DMS 273 (cell line): ENCODE data around the gene VGLL4.

Experiments used
- DNase-seq: peaks from one replicate; lab custom pipeline; 2025; ENCODE audit not compliant: unreplicated experiment; lab: John Stamatoyannopoulos, UW

VGLL4 gene

DNA sequence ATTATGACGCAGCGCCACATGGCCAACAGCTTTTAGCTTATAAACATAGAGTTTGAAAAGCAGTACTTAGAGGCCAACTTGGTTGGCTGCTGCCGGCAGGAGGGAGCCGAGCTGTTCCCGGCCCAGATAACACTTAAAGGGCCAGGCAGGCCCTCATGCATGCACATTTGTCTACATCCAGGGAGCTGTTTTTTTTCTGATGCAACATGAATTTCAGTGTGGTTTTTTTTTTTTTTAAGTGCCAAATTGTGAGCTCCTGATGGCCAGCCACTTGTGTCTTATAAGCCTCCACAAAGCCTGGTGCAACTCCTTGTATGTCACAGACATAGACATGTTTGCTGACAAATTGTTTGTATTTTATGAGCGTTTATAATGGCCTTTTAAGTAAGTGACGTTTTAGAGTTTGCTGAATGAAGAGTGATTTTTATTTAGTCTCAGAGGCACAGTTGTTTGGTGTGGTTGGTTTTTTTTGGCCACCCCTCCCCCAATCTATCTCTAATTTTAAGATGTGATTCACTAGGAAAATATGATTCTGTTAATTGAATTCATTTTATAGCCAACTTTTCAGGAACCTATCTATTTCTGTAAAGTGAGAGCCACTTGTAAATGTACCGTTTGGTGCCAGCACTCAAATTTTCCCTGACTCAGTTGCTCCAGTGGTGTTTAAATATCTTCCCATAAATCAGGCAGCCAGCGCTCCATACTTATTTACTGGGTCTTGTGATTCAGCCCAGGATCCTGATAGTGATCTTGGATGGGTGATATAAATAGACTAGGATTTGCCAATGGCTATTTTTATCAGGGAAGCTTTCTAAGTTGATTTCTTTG, 134.3 kb downstream of the VGLL4 start:
- peak; percentile 89 for DNase-seq

DNA sequence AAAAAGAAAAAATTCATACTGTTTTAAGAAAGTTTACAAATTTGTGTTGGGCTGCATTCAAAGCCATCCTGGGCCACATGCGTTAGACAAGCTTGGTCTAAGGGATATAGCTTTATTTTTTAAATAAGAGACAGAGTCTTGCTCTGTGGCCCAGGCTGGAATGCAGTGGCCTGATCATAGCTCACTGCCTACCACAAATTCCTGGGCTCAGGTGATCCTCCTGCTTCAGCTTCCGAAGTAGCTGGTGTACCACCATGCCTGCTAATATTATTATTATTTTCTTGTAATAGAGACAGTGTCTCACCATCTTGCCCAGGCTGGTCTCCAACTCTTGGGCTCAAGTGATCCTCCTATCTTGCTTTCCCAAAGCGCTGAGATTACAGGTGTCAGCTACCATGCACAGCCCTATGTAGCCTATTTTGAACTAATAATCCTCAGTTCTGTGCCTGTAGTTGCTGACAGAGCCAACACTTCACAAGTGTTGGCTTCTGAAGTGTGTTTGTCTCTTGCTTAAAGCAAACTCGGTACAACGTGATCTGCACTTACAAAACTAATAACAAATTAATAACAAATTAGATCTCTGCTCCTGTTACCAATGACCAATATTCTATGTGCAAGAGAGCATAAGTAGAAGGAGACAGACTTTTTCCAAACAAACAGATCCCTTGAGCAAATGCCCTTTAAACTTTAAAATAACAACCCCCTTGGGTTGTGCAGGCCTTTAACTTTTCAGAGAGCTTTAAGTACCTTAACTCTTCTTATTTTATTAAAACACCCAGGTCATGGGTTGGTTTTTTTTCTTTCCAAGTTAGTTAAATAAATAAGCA, 135.2 kb downstream of the VGLL4 start:
- DNase-seq: peak; percentile 33

DNA sequence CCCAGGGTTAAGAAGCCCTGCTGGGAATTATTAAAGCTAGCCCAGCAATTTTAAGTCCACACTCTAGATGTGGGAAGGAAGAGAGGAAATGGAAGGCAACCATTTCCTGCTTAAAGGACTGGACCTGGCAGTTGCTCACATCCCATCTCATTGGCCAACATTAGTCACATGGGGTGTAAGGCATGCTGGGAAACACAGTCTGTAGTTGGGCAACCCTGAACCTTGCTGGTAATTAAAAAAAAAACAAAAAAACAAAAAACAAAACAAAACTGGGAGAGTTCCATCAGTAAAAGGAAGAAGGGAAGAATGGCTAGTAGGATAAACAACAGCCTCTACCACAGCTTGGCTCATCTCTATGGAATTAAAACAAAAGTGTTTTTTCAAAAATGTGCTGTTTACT, 136.0 kb downstream of the VGLL4 start:
- DNase-seq: peak; percentile 13
